Measurements from ENCODE around the gene NTM. TPM values are rescaled to one million over a fixed set of nuclear protein-coding genes. Genes with fewer than 3 reads are reported as not detected.
A peak's percentile ranks its signal among the peaks of the same experiment; 100 is the strongest.

Gene NTM
- polyA plus RNA-seq, 1 experiment = 33.6 TPM

- H3K27me3 ChIP-seq (ENCODE audit: control insufficient read depth, insufficient read depth, low read length) = peaks cover 2% of the 10 kb centered on the region
- H3K4me3 ChIP-seq (ENCODE audit: low read depth, low read length) = no peak overlapping the region
- DNase-seq (ENCODE audit: low read depth) = no peak
- ChIA-PET CTCF (no interaction called here), POLR2A (no interaction called here)
- TF ChIP-seq, protein P1, sequence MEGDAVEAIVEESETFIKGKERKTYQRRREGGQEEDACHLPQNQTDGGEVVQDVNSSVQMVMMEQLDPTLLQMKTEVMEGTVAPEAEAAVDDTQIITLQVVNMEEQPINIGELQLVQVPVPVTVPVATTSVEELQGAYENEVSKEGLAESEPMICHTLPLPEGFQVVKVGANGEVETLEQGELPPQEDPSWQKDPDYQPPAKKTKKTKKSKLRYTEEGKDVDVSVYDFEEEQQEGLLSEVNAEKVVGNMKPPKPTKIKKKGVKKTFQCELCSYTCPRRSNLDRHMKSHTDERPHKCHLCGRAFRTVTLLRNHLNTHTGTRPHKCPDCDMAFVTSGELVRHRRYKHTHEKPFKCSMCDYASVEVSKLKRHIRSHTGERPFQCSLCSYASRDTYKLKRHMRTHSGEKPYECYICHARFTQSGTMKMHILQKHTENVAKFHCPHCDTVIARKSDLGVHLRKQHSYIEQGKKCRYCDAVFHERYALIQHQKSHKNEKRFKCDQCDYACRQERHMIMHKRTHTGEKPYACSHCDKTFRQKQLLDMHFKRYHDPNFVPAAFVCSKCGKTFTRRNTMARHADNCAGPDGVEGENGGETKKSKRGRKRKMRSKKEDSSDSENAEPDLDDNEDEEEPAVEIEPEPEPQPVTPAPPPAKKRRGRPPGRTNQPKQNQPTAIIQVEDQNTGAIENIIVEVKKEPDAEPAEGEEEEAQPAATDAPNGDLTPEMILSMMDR (IDR thresholded peaks at IDR 0.05; ENCODE audit: insufficient read depth, low read depth, low read length) = no peak
- H3K36me3 ChIP-seq (ENCODE audit: control insufficient read depth, insufficient read depth, low read length) = no peaks in the 10 kb centered on the region
These were observed 856.1 kb downstream of the NTM start for GRCh38 chr11:132226522-132226921.

DNA sequence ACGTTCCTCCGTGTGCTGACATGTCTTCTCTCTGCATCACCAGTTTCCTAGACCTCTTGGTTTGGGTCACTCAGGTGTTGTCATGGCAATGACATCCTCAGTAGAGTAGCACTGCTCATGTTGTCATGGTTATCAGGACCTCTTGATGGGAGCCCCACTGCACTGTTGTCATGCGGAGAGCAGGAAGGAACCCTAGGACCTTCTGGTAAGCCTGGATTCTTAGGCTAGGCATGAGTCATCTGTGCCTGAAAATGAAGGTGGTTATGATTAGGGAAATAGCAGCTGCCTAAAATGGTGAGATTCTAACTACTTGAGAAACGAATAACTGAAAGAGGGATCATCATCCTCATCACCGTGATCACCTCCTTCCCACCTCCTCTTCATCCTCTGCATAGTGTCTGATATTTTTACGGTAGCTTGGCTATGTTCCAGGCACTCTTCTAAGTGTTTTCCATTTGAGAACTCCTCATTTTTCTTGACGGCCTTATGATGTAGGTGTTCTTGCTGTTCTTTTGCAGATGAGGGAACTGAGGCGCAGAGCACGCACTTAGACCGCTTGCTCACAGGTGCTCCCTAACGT lies 858.4 kb downstream of the NTM start:
- no peak for DNase-seq (ENCODE audit: low read depth)
- H3K27me3 ChIP-seq (ENCODE audit: control insufficient read depth, insufficient read depth, low read length) = 0 out of 2 replicates have a peak, but pooled peaks cover 2% of the 10 kb centered on the region
- H3K36me3 ChIP-seq (ENCODE audit: control insufficient read depth, insufficient read depth, low read length) = no peaks in the 10 kb centered on the region
- H3K4me3 ChIP-seq (ENCODE audit: low read depth, low read length) = no peak overlapping the region
- CTCF ChIA-PET = no interaction called here
- POLR2A ChIA-PET = no interaction called here
- TF ChIP-seq, protein P1 (IDR thresholded peaks at IDR 0.05; ENCODE audit: insufficient read depth, low read depth, low read length) = no peak

DNA sequence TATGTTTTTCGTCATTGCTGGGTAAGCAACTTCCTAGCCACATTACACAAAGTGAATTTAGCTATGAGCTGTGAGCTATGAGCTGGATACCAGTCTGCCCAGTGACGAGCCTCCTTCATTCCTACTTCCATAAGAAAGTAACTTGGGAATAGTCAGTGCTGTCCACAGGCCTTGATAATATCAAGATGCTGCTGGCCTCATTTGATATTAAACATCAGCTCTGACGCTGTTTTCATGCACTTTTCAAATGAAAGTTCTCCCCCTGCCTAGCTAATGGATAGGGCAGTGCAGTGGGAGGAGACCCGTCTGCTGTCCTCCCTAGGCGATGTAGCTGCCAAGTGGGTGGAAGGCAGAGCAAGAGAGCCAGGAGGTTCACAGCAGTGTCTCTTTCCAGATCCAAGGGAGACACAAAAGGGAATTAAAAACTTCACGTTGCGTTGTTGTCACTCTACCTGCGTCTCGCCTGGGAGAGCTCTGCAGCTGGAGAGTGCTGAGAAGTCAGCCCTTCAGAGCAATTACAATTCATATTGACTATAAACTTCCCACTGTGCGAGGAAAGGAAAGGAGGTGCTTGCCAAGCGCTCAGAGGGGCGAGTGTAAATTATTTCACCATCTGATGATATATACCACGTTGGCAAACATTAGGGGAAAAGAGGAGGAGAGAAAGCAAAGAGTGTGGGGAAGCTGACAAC lies 861.4 kb downstream of the NTM start:
- POLR2A ChIA-PET = no interaction called here
- H3K27me3 ChIP-seq (ENCODE audit: control insufficient read depth, insufficient read depth, low read length) = no peaks in the 10 kb centered on the region
- H3K36me3 ChIP-seq (ENCODE audit: control insufficient read depth, insufficient read depth, low read length) = no peaks in the 10 kb centered on the region
- TF ChIP-seq, protein P1 (IDR thresholded peaks at IDR 0.05; ENCODE audit: insufficient read depth, low read depth, low read length) = no peak
- no peak for DNase-seq (ENCODE audit: low read depth)
- H3K4me3 ChIP-seq (ENCODE audit: low read depth, low read length) = no peak overlapping the region
- CTCF ChIA-PET = interaction anchor here (0.6 kb wide), 1 partner anchor 47 kb away, joined by 3 read pairs; no protein-coding TSS in a partner anchor

GRCh38 chr11:132234878-132235277 lies 864.5 kb downstream of the NTM start:
- TF ChIP-seq, protein P1 (IDR thresholded peaks at IDR 0.05; ENCODE audit: insufficient read depth, low read depth, low read length) = no peak
- Histone ChIP-seq H3K4me3 (ENCODE audit: low read depth, low read length) (no peak overlapping the region), H3K36me3 (ENCODE audit: control insufficient read depth, insufficient read depth, low read length) (no peaks in the 10 kb centered on the region), H3K27me3 (ENCODE audit: control insufficient read depth, insufficient read depth, low read length) (no peaks in the 10 kb centered on the region)
- ChIA-PET CTCF (no interaction called here), POLR2A (no interaction called here)
- DNase-seq (ENCODE audit: low read depth) = peak; percentile 18

- CTCF ChIA-PET = interaction anchor here (0.7 to 1.1 kb wide), 2 partner anchors 13 to 27 kb away, joined by 3 to 4 read pairs; no protein-coding TSS in a partner anchor
- TF ChIP-seq, protein P1 (IDR thresholded peaks at IDR 0.05; ENCODE audit: insufficient read depth, low read depth, low read length) = no peak
These were observed 867.4 kb downstream of the NTM start for GRCh38 chr11:132237781-132238180.

More at GRCh38 chr11:132237781-132238180, 867.4 kb downstream of the NTM start:
- DNase-seq (ENCODE audit: low read depth) = no peak
- Histone ChIP-seq H3K4me3 (ENCODE audit: low read depth, low read length) (no peak overlapping the region), H3K36me3 (ENCODE audit: control insufficient read depth, insufficient read depth, low read length) (no peaks in the 10 kb centered on the region), H3K27me3 (ENCODE audit: control insufficient read depth, insufficient read depth, low read length) (no peaks in the 10 kb centered on the region)
- POLR2A ChIA-PET = no interaction called here

All from BJ (cell line).